NCI-H1436 (cell line): ENCODE results near the gene C1orf74.

Experiments
- DNase-seq: peaks from one replicate; lab custom pipeline; 2025; lab: John Stamatoyannopoulos, UW

C1orf74 gene

DNA sequence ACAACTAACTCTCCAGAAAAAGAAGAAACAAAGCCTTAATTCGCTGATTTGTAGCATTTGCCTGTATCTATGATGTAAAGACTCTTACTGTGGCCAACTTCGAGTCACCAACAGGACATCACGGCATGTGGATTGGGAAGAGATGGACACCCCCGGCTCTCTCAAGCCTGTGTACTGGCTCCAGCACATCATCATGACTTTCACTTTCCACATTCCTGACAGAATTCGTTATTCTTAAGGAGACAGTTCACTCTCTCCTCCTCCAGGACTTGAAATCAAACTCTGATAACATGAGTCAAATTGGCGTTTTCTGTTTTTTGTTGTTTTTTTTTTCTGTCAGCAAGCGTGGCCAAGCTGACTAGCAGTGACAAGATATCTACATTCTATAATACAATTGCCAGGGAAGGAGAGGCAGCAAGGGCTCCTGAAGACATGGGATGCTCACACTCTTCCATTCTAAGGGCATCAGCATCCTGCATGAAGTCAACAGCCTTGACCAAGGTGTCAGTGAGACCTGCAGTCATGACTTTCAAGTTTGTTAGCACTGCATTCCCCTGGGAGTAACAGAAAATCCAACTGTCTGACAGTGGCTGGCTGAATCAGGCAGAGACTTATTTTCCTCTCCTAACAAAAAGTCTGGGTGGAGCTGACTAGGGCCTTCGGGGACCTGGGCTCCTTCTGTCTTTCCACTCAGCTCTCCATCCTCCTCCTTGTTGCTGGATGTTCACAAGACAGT lies 41.8 kb downstream of the C1orf74 start:
- no peak for DNase-seq

DNA sequence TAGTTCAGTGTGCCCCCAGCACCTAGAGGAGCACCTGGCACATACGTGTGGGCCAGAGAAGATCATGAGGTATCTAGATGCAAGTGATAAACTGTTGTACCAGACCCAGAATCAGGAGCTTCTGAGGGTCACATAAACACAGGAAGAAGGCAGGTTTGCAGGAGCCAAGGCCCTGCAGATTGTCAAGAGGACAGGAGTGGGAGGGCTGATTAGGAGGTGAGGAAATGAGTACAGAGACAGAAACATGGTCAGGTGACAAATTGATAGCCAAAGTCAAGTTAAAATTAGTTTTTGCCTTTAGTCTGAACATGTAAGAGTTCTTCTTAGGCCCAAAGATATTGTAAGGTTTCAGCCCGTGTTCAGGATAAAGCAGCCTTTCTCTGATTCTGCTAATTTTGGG lies 42.5 kb downstream of the C1orf74 start:
- no peak for DNase-seq

DNA sequence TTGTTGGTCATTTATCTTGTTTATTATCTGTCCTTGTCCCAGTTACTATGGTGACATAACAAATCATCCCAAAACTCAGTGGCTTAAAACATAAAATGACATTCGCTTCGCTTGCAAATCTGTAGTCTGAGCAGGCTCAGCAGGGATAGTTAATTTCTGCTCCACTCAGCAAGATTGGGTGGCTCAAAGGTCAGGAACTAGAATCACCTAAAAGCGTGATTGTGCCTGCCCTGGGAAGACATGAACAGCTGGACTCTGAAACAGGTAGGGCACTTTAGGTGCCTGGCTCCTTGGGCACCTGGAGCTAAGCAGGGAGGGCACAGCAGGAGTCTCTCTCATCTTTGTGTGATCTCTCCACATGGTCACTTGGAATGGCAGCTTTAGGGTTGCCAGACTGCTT lies 43.2 kb downstream of the C1orf74 start:
- DNase-seq = no peak

DNA sequence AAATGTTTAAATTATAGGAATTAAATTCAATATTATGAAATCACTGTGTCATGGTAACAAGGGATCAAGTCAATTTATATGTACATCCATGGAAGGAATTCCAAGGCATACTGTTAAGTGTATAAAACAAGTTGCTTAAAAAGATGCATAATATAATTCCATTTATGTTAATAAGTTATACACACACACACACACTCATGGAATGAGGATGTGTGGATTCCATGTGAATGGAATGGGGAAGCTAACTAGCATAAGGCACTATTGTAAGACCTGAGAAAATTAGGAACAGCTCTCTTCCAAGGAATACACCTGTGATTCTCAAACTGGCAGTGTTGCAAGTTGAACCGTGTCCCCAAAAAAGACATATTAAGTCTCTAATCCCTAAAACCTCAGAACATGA lies 46.1 kb downstream of the C1orf74 start:
- no peak for DNase-seq

DNA sequence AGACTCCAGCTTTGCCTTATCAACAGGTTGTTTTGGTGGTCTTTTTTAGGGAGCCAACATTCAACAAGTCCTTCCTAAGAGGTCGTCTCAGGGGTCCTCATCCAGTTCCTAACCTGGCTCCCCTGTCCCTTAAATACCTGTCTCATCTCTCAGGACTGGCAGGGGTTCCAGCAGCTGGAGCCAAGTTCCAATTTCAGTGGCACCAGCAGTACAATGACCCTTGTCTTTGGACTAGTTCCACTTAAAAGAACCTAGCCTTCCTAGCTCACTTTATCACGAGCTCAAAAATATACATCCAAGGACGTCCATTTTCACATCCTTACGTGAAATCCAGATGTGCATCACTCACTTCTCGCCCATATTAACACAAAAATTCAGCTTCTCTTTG lies 47.2 kb downstream of the C1orf74 start:
- no peak for DNase-seq

GRCh38 chr1:209736490-209737117 lies 47.8 kb downstream of the C1orf74 start:
- no peak for DNase-seq

DNA sequence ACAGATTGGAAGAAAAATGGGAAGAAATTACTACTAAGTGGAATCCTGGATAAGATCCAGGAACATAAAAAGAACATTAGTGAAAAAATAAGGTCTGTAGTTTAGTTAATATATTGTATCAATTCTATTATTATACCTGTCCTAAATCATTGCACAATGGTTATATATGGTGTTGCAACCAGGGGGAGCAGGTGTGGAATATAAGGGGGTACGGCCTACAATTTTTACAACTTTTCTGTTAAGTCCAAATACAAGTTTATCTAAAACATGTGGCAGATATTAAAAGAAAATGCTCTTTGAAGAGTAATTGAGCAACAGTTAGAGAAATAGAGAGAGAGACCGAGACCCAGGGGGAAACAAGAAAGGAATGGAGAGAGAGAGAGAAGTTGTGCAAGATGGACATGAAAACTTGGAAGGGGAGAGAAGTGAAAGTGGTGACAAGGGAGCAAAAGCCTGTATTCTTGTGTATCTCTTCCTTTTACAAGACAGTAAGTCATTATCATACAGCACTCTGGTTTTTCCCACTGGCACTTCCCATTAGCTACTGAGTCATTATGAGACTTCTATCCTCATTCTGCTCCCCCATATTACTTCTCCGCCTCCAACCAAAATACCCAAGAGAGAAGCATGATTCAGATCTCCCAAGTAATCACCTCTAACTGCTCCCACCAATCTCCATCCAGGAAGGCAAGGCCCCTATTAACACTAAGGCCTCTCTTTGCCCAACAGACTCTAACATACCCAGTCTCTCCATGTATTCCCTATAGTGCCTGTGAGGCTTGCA lies 50.8 kb downstream of the C1orf74 start:
- no peak for DNase-seq

DNA sequence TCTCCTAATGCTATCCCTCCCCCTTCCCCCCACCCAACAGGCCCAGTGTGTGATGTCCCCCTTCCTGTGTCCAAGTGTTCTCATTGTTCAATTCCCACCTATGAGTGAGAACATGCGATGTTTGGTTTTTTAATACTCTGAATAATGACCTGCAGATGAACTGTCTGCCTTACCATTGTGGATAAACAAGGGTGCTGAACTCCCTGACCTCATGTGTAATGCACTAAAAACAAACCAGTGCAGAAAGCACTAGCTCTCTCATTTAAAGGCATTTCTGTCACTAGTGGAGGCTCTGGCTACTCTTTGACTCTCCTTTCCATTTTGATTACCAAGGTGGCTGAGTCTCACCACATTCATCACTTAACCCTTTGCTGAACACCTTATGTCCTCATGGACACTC lies 51.6 kb downstream of the C1orf74 start:
- no peak for DNase-seq

GRCh38 chr1:209729436-209729835 lies 54.9 kb downstream of the C1orf74 start:
- DNase-seq = no peak
